Measurements from ENCODE around the gene MAMLD1.

DNA sequence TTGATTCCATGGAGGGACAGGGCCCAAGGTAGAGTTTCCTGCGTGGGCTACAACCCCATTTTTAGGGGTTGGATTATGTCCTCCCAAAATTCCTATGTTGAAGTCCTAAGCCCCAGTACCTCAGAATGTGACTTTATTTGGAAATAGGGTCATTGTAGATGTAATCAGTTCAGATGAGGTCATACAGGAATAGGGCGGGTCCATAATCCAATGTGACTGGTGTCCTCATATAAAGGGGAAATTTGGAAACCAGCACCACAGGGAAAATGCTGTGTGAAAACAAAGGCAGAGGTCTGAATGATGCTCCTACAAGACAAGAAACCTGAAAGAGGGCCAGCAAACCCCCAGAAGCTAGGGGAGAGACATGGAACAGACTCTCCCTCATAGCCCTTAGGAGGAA, 31.1 kb upstream of the MAMLD1 start:
- TF ChIP-seq, protein P1, sequence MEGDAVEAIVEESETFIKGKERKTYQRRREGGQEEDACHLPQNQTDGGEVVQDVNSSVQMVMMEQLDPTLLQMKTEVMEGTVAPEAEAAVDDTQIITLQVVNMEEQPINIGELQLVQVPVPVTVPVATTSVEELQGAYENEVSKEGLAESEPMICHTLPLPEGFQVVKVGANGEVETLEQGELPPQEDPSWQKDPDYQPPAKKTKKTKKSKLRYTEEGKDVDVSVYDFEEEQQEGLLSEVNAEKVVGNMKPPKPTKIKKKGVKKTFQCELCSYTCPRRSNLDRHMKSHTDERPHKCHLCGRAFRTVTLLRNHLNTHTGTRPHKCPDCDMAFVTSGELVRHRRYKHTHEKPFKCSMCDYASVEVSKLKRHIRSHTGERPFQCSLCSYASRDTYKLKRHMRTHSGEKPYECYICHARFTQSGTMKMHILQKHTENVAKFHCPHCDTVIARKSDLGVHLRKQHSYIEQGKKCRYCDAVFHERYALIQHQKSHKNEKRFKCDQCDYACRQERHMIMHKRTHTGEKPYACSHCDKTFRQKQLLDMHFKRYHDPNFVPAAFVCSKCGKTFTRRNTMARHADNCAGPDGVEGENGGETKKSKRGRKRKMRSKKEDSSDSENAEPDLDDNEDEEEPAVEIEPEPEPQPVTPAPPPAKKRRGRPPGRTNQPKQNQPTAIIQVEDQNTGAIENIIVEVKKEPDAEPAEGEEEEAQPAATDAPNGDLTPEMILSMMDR (IDR thresholded peaks at IDR 0.05; ENCODE audit: low read length): no peak
- TF ChIP-seq EZH2 (IDR thresholded peaks at IDR 0.05; ENCODE audit: borderline replicate concordance, low read length): no peak

Measured in OCI-LY1 (cell line).